Naive B cell (primary cell): Measurements from ENCODE around the gene HOXC10. TPM values are rescaled to one million over a fixed set of nuclear protein-coding genes. Genes with fewer than 3 reads are reported as not detected.

Experiments
- ATAC-seq, 2 donors: fragments of 150-1000 bp; cut with Tn5 transposase; 2 replicates each; pipeline ENCODE4 v1.10.0; 2021; ENCODE audit warnings: low read depth in 2 of 2, mild to moderate bottlenecking in 2 of 2, moderate library complexity in 2 of 2
- DNase-seq: peaks from one replicate; pipeline ENCODE4 v3.0.0; 2022
- H3K27ac Mint-ChIP-seq, 6 donors: one replicate each; pipeline ENCODE4 v1.8.0; 2020 to 2022; ENCODE audit warnings: mild to moderate bottlenecking in 6 of 6, mixed read lengths in 6 of 6, moderate library complexity in 5 of 6, inconsistent platforms in 2 of 6
- H3K27me3 Mint-ChIP-seq, 3 donors: one replicate each; pipeline ENCODE4 v1.8.0; 2021 to 2022; ENCODE audit warnings: mixed read lengths in 3 of 3, mild to moderate bottlenecking in 1 of 3
- H3K36me3 Mint-ChIP-seq, 2 donors: one replicate each; pipeline ENCODE4 v1.8.0; 2020 to 2022; ENCODE audit warnings: mixed read lengths in 2 of 2, inconsistent platforms in 1 of 2, mild to moderate bottlenecking in 1 of 2
- H3K4me1 Mint-ChIP-seq, 3 donors: one replicate each; pipeline ENCODE4 v1.8.0; 2020 to 2022; ENCODE audit warnings: mixed read lengths in 3 of 3, inconsistent platforms in 1 of 3, mild to moderate bottlenecking in 1 of 3, moderate library complexity in 1 of 3
- H3K4me3 Mint-ChIP-seq, 8 donors: one replicate each; pipeline ENCODE4 v1.8.0; 2020 to 2022; ENCODE audit warnings: mild to moderate bottlenecking in 8 of 8, mixed read lengths in 8 of 8, moderate library complexity in 8 of 8, inconsistent platforms in 2 of 8
- H3K9me3 Mint-ChIP-seq, 7 donors: one replicate each; pipeline ENCODE4 v1.8.0; 2020 to 2022; ENCODE audit warnings: mixed read lengths in 7 of 7, mild to moderate bottlenecking in 5 of 7, inconsistent platforms in 2 of 7, moderate library complexity in 1 of 7
- polyA plus RNA-seq, 6 donors: library from polyadenylated mRNA; unstranded; fragments of 300-500 nt; fragmentation: Illumina TruSeq; gene quantifications; one replicate each; pipeline ENCODE4 v1.2.3, GENCODE V29; 2021; ENCODE audit warnings: low read depth in 6 of 6

HOXC10 gene
- not detected for polyA plus RNA-seq

DNA sequence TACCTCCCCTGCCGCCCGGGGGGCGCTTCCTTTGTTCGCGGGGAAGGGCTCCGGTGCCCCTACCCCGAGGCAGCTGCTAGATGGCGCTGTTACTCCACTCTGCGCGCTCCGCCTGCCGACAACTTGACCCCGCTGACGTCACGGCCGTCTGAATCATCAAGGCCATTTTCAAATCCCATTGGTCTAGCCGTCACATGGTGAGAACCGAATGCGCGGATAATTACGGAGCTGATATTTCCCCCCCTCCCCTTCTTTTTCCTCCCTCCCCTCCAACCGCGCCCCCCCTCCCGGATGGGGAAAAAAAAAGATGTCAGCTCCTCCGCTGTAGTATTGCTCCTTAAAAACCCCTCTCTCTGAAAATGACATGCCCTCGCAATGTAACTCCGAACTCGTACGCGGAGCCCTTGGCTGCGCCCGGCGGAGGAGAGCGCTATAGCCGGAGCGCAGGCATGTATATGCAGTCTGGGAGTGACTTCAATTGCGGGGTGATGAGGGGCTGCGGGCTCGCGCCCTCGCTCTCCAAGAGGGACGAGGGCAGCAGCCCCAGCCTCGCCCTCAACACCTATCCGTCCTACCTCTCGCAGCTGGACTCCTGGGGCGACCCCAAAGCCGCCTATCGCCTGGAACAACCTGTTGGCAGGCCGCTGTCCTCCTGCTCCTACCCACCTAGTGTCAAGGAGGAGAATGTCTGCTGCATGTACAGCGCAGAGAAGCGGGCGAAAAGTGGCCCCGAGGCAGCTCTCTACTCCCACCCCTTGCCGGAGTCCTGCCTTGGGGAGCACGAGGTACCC lies at the start of gene HOXC10:
HOXC10 (plus strand) TSS at position 246 of the 791 bp plus-strand sequence; CDS start at position 360, 114 bp downstream.
- Mint-ChIP-seq H3K4me1 (peaks cover 26 to 48% (median 42%) of the 10 kb centered on the region in 3 donors), H3K9me3 (peaks cover 0 to 37% (median 10%) of the 10 kb centered on the region in 7 donors), H3K4me3 (peak within 1 kb of the TSS; percentile 50 to 86 (median 61)), H3K27me3 (peaks cover 74 to 93% (median 93%) of the 10 kb centered on the region in 3 donors), H3K36me3 (peaks cover 0 to 25% of the 10 kb centered on the region in 2 donors), H3K27ac (peak within 1 kb of the TSS in 4 of 6 donors; percentile 85 to 95 (median 92))
- DNase-seq = no peak
- no peak for ATAC-seq

DNA sequence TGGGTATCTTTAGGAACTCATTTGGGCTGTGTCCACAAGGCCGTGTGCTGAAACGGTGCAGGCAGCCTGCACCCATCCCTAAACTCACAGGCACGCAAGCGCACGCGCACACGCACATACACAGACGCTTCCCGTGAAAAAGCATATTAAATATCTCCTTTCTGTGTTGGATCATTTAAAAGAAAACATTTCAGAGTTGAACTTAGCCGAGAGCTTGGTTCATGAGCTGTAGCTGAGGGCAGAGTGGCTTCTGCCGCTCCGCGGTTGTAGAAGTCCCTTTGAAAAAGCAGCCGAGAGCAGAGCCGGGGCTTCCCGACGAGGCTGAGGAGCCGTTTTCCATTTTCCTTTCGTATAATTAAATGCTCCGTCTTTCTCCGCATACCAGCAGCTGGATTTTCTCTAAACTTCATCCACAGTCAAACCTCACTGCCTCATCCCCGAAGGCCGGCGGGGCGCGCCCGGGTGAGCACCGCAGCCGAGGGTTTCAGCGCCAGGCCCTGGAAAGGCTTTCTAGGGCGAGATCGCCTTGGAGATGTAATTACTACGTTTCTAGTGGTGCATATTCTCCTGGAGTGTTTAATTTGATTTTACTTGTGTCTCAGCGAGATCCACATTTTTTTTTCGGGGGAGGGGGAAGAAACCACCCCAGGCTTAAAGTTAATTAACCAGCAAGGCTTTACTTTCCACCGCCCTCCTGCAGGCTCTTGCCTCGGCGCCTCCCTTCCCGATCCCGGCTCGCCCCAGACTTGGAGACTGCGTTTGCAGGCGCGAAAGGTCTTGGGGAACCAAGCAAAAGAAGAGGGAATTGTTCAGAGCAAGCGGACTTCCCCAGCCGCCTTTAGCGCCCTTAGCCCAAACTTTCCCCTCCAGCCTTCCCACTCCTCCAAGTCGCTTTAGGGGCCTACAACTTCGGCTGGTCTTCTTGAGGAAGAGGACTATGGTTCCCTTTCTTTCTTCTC lies 49.3 kb upstream of the HOXC10 start:
- Mint-ChIP-seq H3K27ac (peak overlapping the region in 5 of 6 donors; percentile 22 to 74 (median 47)), H3K36me3 (no peaks in the 10 kb centered on the region), H3K9me3 (peaks cover 0 to 21% (median 6%) of the 10 kb centered on the region in 7 donors), H3K4me3 (peak overlapping the region in 7 of 8 donors; percentile 9 to 87 (median 57)), H3K4me1 (peaks cover 0 to 20% (median 17%) of the 10 kb centered on the region in 3 donors), H3K27me3 (peaks cover 72 to 92% (median 89%) of the 10 kb centered on the region in 3 donors)
- no peak for ATAC-seq
- DNase-seq = no peak

DNA sequence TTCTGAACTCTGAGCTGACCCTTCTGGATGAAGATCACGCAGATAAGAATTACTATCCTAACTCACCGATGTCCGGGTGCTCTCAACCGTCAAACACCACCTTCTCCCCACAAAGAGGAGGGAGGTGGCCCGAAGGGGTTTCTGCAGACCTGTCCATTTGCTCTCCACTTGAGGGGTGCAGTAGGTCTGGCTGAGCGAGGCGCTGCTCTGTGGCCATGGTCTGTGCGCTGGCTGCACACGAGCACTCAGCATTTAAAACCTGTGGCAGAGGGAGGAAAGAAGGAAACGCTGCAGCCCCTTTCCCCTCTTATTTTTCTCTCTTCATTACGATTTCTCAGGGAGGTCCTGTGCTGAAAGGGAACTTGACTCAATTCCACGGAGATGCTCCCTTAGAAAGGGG lies 47.8 kb upstream of the HOXC10 start:
- peaks cover 0 to 20% (median 17%) of the 10 kb centered on the region in 3 donors for H3K4me1 Mint-ChIP-seq
- peaks cover 74 to 92% (median 90%) of the 10 kb centered on the region in 3 donors for H3K27me3 Mint-ChIP-seq
- ATAC-seq (no peak), DNase-seq (no peak)
- no peaks in the 10 kb centered on the region for H3K36me3 Mint-ChIP-seq
- H3K9me3 Mint-ChIP-seq = peaks cover 0 to 21% (median 5%) of the 10 kb centered on the region in 7 donors
- peak overlapping the region in 3 of 6 donors; percentile 69 to 95 (median 88) for H3K27ac Mint-ChIP-seq
- H3K4me3 Mint-ChIP-seq = peak overlapping the region in 4 of 8 donors; percentile 9 to 67 (median 46)

DNA sequence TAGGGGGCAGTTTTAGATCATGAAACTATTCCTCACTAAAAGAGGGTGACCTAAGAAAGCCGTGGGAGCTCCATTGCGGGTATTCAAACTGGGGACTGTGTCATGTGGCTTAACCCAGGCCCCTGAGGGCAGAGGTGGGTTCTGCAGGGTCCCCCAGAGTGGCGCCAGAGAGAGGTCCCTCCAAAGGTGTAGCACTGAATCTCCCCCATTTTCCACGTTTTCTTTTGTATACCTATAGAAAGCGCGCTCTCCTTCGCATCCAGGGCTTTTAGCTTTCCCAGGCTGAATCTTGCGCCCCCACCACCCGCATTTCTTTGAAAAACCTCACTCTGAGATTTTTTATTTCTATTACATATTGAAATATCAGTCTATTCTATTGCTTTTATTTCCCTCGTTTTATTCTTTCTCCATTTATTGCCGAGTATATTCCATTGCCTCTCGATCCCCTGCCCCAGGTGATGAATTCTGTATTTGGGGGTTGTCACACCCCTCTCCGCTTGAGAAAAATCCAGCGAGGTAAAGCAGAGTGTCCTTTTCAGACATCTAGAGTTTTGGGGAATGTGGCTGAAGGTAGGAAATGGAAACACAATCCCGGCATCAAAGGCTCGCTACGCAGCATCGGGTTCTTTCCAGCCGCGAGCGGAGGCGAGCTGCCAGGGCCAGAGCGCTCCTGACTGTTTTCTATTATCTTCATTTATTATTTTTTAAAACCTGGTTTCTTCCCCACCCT lies 47.2 kb upstream of the HOXC10 start:
- Mint-ChIP-seq H3K27ac (peak overlapping the region in 2 of 6 donors; percentile 30 to 95), H3K4me3 (peak overlapping the region in 4 of 8 donors; percentile 34 to 67 (median 60)), H3K27me3 (peaks cover 72 to 92% (median 90%) of the 10 kb centered on the region in 3 donors), H3K9me3 (peaks cover 0 to 21% (median 5%) of the 10 kb centered on the region in 7 donors), H3K36me3 (no peaks in the 10 kb centered on the region), H3K4me1 (peaks cover 0 to 20% (median 17%) of the 10 kb centered on the region in 3 donors)
- no peak for ATAC-seq
- no peak for DNase-seq

DNA sequence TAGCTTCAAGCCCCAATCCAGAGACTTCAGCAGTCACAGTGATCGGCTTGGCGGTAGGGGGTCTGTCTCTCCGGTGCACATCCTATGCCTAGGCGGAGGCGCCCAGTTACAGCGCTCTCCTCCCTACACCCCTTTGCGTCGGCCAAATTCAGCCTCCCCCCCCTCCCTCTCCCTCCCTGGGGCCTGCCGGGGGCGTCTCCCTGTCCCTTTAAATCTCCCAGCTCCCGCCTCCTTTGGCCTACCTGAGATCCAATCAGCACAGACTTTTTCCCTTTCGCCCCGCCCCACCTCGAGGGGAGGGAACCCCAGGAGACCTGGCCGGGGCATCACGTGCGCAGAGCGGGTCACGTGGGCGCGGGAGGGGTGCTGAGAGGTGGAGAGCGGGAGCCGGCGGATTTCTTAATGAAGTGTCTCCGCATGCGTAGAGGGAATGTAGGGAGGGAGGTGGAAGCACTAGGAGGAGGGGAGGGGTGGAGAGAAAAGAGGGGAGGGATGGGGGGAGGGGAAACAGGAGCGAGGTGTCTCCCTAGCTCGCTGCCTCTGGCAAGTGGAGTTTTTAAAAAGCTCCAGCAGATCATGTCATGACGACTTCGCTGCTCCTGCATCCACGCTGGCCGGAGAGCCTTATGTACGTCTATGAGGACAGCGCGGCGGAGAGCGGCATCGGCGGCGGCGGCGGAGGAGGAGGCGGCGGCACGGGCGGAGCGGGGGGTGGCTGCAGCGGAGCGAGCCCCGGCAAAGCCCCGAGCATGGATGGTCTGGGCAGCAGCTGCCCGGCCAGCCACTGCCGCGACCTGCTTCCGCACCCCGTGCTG lies 46.4 kb upstream of the HOXC10 start, which contains the start of gene HOXC13:
HOXC13 (plus strand) TSS at position 506 of the 815 bp plus-strand sequence; CDS start at position 582, 76 bp downstream.
- H3K9me3 Mint-ChIP-seq = peaks cover 0 to 21% (median 5%) of the 10 kb centered on the region in 7 donors
- no peaks in the 10 kb centered on the region for H3K36me3 Mint-ChIP-seq
- peak in 1 of 2 donors; percentile 21 for ATAC-seq
- H3K4me3 Mint-ChIP-seq = peak within 1 kb of the TSS in 7 of 8 donors; percentile 20 to 82 (median 66)
- DNase-seq = no peak
- peaks cover 71 to 92% (median 90%) of the 10 kb centered on the region in 3 donors for H3K27me3 Mint-ChIP-seq
- peak within 1 kb of the TSS in 4 of 6 donors; percentile 0 to 95 (median 93) for H3K27ac Mint-ChIP-seq
- H3K4me1 Mint-ChIP-seq = peaks cover 0 to 20% (median 17%) of the 10 kb centered on the region in 3 donors

DNA sequence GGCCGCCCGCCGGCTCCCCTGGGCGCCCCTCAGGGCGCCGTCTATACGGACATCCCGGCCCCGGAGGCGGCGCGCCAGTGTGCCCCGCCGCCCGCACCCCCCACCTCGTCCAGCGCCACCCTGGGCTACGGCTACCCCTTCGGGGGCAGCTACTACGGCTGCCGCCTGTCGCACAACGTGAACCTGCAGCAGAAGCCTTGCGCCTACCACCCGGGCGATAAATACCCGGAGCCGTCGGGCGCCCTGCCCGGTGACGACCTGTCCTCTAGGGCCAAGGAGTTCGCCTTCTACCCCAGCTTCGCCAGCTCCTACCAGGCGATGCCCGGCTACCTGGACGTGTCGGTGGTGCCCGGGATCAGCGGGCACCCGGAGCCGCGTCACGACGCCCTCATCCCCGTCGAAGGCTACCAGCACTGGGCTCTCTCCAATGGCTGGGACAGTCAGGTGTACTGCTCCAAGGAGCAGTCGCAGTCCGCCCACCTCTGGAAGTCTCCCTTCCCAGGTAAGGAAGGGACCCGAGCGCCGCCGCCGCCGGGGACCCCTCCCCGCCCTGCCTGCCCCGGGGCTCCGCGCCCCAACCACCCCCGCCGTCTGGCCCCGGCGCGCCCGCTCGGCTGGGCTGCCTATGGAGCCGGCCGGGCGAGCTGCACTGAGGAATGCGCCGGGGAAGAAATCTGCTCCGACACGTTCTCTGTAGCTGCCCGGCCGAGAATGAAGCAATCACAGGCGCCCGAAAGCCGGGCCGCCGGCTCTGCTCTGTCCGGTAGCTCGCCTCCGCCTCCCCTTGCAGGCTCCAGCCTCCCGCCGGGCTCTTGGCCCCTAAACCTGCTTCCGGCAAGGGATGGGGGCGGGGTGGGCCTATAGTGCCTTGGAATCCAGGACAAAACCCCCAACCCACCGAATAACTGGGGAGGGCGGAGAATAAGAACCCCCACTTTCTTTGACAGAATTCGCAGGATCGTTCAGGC lies 45.5 kb upstream of the HOXC10 start:
- peaks cover 71 to 92% (median 90%) of the 10 kb centered on the region in 3 donors for H3K27me3 Mint-ChIP-seq
- H3K4me1 Mint-ChIP-seq = peaks cover 0 to 20% (median 17%) of the 10 kb centered on the region in 3 donors
- DNase-seq (no peak), ATAC-seq (no peak)
- H3K36me3 Mint-ChIP-seq = no peaks in the 10 kb centered on the region
- peak overlapping the region in 4 of 6 donors; percentile 0 to 94 (median 86) for H3K27ac Mint-ChIP-seq
- H3K9me3 Mint-ChIP-seq = peaks cover 0 to 28% (median 5%) of the 10 kb centered on the region in 7 donors
- peak overlapping the region in 6 of 8 donors; percentile 2 to 71 (median 44) for H3K4me3 Mint-ChIP-seq

DNA sequence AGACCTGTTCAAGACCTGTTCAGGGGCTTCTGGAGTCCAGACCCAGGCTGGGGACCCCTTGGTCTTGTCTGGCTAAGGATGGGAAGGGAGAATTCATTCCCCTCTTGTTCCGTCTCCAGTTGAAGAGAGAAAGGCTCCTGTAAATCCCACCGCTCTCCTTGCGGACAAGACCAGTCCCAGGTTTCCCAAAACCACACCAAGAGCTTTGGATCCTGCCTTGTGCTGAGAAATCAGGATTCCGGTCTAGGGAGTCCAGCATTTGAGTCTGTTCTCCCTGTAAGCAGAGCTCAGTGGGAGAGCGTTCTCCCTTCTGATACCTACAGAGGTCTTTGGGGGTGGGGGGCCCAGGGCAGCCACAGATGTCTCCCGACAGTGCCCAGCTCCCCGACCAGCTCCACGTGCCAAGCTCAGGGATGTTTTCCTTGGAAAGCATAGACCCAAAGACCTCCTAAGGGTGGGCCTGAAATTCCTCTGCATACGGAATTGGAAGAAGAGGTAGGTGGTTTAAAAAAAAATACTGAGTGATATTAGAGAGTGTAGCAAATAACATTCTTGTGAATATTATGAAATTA lies 44.4 kb upstream of the HOXC10 start:
- peaks cover 0 to 25% (median 5%) of the 10 kb centered on the region in 7 donors for H3K9me3 Mint-ChIP-seq
- no peak for ATAC-seq
- H3K36me3 Mint-ChIP-seq = no peaks in the 10 kb centered on the region
- no peak for DNase-seq
- H3K4me3 Mint-ChIP-seq = peak overlapping the region in 3 of 8 donors; percentile 2 to 30 (median 26)
- peaks cover 71 to 92% (median 90%) of the 10 kb centered on the region in 3 donors for H3K27me3 Mint-ChIP-seq
- H3K27ac Mint-ChIP-seq = peak overlapping the region in 1 of 6 donors; percentile 63
- H3K4me1 Mint-ChIP-seq = peaks cover 0 to 13% (median 11%) of the 10 kb centered on the region in 3 donors

DNA sequence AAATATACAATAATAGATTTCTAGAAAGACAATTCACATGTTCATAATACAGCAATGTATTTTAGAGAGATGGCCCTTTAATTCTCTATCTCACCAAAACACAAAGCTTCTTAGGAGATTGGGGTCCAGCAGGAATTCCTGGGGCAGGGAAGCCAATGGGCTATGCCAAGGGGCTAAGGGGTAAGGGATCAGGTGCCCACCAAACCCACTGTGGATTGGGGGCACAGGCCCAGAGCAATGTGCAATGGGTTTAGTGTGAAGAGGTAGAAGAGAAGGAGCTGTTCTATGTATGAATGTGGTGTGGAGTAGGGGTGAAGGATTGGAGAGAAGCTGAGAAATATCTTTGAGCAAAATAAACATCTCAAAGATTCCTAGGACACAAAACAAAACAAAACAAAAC lies 43.8 kb upstream of the HOXC10 start:
- peaks cover 0 to 25% (median 3%) of the 10 kb centered on the region in 7 donors for H3K9me3 Mint-ChIP-seq
- no peak for ATAC-seq
- no peak overlapping the region for H3K4me3 Mint-ChIP-seq
- no peak overlapping the region for H3K27ac Mint-ChIP-seq
- DNase-seq = no peak
- H3K4me1 Mint-ChIP-seq = peaks cover 0 to 6% (median 4%) of the 10 kb centered on the region in 3 donors
- no peaks in the 10 kb centered on the region for H3K36me3 Mint-ChIP-seq
- H3K27me3 Mint-ChIP-seq = peaks cover 73 to 92% (median 90%) of the 10 kb centered on the region in 3 donors

DNA sequence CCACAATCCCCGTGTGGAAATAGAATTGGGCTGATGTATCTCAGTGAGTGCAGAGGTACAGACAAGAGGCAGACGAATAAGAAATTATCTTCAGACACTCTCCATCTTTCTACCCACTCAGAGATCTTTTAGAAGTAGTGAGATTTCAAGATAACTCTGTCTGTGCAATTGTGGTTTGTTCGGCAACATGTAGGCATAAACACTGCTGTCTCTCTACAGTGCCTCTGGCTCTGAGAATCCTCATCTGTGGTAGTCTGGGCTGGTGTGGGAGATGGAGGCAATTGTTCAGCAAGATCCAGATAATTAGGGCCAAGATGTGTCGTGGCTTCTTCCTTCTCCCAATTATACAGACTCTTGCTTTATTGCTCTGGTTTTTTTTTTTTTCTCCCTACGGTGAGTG lies 43.2 kb upstream of the HOXC10 start:
- H3K9me3 Mint-ChIP-seq = peaks cover 0 to 24% (median 2%) of the 10 kb centered on the region in 7 donors
- no peak overlapping the region for H3K4me3 Mint-ChIP-seq
- peaks cover 75 to 92% (median 90%) of the 10 kb centered on the region in 3 donors for H3K27me3 Mint-ChIP-seq
- H3K4me1 Mint-ChIP-seq = peaks cover 0 to 6% (median 4%) of the 10 kb centered on the region in 3 donors
- H3K36me3 Mint-ChIP-seq = no peaks in the 10 kb centered on the region
- ATAC-seq = no peak
- no peak overlapping the region for H3K27ac Mint-ChIP-seq
- no peak for DNase-seq

DNA sequence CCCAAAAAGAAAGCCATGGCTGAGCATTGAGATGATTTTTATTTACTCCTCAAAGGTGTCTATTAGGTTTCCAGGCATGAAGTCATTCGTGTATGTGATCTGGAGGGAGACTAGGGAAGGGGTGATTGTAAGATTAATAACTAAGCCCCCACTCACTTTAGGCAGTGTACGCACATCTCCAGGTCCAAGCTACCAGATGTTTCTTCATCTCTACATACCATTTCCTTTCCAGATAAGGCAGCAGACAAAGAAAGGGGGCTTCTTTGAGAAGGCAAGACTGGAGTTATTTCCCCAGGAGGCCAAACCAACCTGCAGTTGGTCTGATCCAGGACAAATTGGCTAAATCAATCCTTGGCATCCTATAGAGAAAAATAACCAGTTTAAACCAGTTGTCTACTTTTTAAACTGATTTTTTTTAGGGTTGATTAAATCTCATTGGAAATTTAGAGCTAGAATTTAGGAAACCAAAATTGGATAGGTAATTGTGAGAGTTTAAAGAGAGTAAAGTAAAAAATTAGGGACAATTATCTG lies 42.4 kb upstream of the HOXC10 start:
- H3K9me3 Mint-ChIP-seq = peaks cover 0 to 16% (median 2%) of the 10 kb centered on the region in 7 donors
- H3K27ac Mint-ChIP-seq = no peak overlapping the region
- H3K4me3 Mint-ChIP-seq = no peak overlapping the region
- H3K27me3 Mint-ChIP-seq = peaks cover 73 to 92% (median 87%) of the 10 kb centered on the region in 3 donors
- H3K36me3 Mint-ChIP-seq = no peaks in the 10 kb centered on the region
- peaks cover 0 to 6% (median 0%) of the 10 kb centered on the region in 3 donors for H3K4me1 Mint-ChIP-seq
- ATAC-seq (no peak), DNase-seq (no peak)
